Stimulated activated naive CD8-positive, alpha-beta T cell treated with anti-CD3 and anti-CD28 coated beads, Interleukin-15, Interleukin-2, amounts not matched to agents 100 ng/mL and 50 ng/mL, for 24 hours (primary cell): ENCODE results near the gene CACNA1C.

ENCODE experiments used
- H3K27ac Mint-ChIP-seq: one replicate; pipeline ENCODE4 v1.8.0; 2021; ENCODE audit warnings: mild to moderate bottlenecking, mixed read lengths
- H3K27me3 Mint-ChIP-seq: one replicate; pipeline ENCODE4 v1.8.0; 2021; ENCODE audit warnings: mixed read lengths
- H3K36me3 Mint-ChIP-seq: one replicate; pipeline ENCODE4 v1.8.0; 2021; ENCODE audit warnings: low read depth, mixed read lengths
- H3K4me1 Mint-ChIP-seq: one replicate; pipeline ENCODE4 v1.8.0; 2021; ENCODE audit warnings: low read depth, mixed read lengths
- H3K4me3 Mint-ChIP-seq: one replicate; pipeline ENCODE4 v1.8.0; 2021; ENCODE audit warnings: mild to moderate bottlenecking, mixed read lengths
- H3K9me3 Mint-ChIP-seq: one replicate; pipeline ENCODE4 v1.8.0; 2021; ENCODE audit warnings: mixed read lengths

Gene CACNA1C

DNA sequence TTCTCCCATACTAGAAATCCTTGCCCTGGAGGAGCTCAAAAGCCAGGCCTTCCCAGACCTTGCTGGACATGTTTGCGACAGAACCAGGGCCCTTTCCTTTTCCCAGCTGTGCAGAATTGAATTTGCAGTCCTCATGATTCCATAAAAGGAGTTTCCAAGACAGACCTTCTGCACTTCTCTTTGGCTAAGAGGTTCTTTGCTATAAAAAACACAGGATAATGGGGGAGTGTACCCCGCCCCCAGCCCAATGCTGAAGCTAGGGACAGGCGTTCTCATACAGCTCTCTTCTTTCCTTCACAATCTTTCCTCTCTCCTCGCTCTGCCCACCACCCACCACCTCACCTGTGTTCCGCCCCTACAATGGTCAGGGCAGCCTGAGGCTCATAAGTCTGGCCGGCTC, 569.7 kb downstream of the CACNA1C start:
- H3K36me3 Mint-ChIP-seq: no peaks in the 10 kb centered on the region
- H3K27ac Mint-ChIP-seq: no peak overlapping the region
- H3K9me3 Mint-ChIP-seq: no peaks in the 10 kb centered on the region
- H3K4me1 Mint-ChIP-seq: no peaks in the 10 kb centered on the region
- H3K27me3 Mint-ChIP-seq: peaks cover 10% of the 10 kb centered on the region
- no peak overlapping the region for H3K4me3 Mint-ChIP-seq

DNA sequence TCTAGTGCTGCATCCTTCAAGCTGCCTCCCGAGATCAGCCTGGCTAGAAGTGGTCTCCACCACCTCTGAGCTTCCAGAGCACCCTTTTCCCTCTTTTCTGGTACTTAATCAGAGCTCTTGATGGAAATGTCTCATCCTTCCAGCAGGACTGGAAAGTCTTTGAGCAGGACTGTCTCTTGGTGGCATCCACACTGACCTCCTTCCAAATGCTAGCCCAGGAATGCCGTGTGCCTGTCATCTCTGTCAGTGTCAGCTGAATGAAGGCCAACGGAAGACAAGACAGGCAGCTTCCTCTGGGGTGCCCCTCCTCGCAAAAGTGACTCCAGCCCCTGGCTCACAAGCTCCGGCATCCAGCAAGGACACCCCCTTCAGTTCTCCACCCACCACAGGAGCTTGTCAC, 570.7 kb downstream of the CACNA1C start:
- Mint-ChIP-seq H3K9me3 (no peaks in the 10 kb centered on the region), H3K4me1 (no peaks in the 10 kb centered on the region), H3K27me3 (peaks cover 19% of the 10 kb centered on the region), H3K36me3 (no peaks in the 10 kb centered on the region), H3K27ac (no peak overlapping the region), H3K4me3 (no peak overlapping the region)

DNA sequence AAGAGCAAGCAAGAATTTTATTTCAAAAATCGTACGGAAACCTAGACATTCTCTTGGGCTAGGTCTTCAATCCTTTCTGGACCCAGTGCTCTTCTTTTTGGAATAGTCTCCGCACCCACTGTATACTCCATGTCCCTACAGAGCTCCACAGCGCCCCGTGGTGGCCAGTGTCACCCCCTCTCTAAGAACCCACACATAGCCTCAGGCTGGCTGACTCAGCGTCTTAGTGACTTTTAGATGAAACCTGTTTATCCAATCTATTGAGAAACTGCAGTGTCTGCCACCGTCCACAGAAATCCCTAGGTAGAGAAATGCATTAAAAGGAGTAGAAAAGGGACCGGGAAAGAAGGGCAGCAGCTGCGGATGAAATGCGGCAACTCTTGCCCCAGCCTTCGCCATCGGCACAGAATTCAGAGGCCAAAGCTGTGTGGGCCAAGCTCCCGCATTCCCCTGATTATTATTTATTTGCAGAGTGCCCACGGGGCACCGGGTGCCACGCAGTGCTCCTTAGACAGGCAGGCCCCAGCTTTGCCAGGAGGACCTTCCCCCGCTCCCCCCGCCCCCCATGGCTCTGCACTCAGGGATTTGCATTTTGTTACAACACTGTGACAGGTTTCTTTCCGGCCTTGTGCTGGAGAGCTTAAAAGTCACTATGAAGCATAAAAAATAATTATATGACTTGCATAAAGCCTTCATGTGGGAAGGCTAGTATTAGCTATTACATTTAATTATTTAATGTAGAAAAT, 571.9 kb downstream of the CACNA1C start:
- H3K27me3 Mint-ChIP-seq: peaks cover 31% of the 10 kb centered on the region
- H3K9me3 Mint-ChIP-seq: no peaks in the 10 kb centered on the region
- H3K4me1 Mint-ChIP-seq: no peaks in the 10 kb centered on the region
- no peak overlapping the region for H3K4me3 Mint-ChIP-seq
- H3K27ac Mint-ChIP-seq: no peak overlapping the region
- H3K36me3 Mint-ChIP-seq: no peaks in the 10 kb centered on the region

DNA sequence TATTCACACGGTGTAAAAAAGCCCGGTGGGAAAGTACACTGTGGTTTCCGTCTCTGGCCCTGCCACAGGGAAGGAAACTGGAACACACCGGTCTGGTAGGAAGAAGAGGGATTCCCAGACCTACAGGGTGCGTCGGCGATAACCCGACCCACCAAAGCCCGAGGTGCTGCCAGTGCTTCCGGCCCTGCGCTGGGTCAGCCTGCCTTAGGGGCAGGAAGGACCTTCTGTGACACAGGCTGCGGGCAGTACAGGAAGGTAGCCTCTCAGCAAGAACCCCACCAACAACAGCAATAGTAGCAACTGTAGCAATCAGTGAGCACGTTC, 572.5 kb downstream of the CACNA1C start:
- Mint-ChIP-seq H3K36me3 (no peaks in the 10 kb centered on the region), H3K4me1 (no peaks in the 10 kb centered on the region), H3K27me3 (peaks cover 35% of the 10 kb centered on the region), H3K27ac (no peak overlapping the region), H3K9me3 (no peaks in the 10 kb centered on the region), H3K4me3 (no peak overlapping the region)

DNA sequence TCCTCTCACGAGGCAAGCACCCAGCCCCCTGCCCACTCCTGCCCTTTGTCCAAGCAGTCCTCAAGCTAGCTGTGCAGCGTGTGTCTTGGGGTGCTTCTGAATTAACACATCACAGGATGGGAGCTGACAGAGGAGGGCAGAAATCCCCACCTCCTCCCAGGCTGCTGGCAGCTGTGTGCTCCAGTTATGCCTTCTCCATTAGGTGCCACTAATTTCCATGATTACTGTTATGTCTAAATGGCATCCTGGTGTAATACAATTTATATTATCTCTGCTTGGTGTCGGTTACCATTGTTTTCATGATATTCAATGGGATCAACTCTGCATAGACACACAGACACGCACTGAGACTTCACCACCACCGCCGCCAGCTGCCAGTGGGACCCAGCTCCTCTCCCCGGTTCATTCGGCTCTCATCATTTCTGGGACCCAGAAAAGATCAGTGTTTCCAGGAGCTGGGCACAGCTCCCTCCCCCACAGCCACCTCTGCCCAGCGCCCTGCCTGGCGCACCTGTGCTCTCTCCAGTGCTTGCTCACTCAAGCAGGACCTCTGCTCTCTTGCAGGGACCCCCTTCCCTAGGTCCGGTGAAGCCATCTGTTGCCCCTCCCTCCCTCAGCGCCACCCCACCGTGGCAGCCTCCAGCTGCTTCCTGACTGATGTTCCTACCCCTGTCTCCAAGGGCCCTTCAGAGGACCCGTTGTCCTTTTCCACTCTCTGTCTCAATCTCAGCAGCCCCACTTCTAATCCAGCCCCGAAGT, 574.5 kb downstream of the CACNA1C start:
- no peaks in the 10 kb centered on the region for H3K9me3 Mint-ChIP-seq
- H3K36me3 Mint-ChIP-seq: no peaks in the 10 kb centered on the region
- H3K4me1 Mint-ChIP-seq: no peaks in the 10 kb centered on the region
- peaks cover 40% of the 10 kb centered on the region for H3K27me3 Mint-ChIP-seq
- H3K27ac Mint-ChIP-seq: no peak overlapping the region
- no peak overlapping the region for H3K4me3 Mint-ChIP-seq

DNA sequence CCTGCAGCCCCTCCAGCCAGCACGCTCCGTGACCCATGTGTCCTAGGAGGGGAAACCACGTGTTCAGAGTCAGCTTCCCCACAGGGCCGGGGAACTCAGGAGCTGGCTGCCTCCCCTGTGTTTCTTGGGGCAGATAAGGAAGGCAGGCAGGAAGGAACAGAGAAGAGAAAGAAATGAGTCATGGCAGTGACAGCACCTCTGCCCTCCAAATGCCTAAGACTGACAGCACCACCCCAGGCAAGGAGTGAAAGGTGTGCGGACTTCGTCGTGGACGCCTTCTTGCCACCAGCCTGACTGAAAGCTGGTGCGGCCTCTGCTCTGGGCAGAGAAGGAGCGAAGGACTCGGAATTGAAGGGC, 575.0 kb downstream of the CACNA1C start:
- no peaks in the 10 kb centered on the region for H3K4me1 Mint-ChIP-seq
- H3K4me3 Mint-ChIP-seq: no peak overlapping the region
- no peak overlapping the region for H3K27ac Mint-ChIP-seq
- H3K27me3 Mint-ChIP-seq: peaks cover 42% of the 10 kb centered on the region
- H3K9me3 Mint-ChIP-seq: no peaks in the 10 kb centered on the region
- H3K36me3 Mint-ChIP-seq: no peaks in the 10 kb centered on the region

DNA sequence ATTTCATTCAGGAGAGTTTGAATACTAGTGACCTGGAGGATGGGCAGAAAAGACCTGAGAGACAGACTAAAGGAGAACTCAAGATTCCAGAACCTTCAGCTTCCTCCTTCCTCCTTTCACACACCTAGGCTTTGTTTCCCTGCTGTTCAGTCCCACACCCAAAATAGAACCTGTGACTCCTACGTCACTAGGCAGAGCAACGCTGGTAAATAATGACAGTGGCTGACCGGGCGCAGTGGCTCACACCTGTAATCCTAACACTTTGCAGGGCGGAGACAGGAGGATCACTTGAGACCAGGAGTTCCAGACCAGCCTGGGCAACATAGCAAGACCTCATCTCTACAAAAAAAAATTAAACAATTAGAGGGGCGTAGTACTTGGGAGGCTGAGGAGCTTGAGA, 575.6 kb downstream of the CACNA1C start:
- H3K4me1 Mint-ChIP-seq: no peaks in the 10 kb centered on the region
- no peak overlapping the region for H3K4me3 Mint-ChIP-seq
- H3K36me3 Mint-ChIP-seq: no peaks in the 10 kb centered on the region
- no peaks in the 10 kb centered on the region for H3K9me3 Mint-ChIP-seq
- peaks cover 42% of the 10 kb centered on the region for H3K27me3 Mint-ChIP-seq
- no peak overlapping the region for H3K27ac Mint-ChIP-seq

DNA sequence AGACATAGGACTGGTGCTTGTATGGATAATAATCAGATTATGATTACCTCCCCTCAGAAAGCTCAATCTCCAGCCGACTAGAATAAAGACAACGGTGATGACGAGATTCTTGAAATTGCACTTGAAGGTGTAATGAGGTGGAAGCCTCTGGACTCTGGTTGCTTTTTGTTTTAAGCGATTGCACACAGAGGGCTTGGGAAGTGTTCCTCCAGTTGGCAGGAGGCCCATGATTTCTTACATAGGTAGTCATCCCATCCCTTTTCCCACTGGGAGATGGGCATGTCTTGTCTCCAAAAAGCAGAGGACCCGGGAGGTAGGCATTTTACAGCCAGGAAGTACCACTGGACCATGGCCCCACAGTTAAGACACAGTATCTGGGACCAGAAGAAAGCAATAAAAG, 576.3 kb downstream of the CACNA1C start:
- H3K27ac Mint-ChIP-seq: no peak overlapping the region
- H3K27me3 Mint-ChIP-seq: peaks cover 46% of the 10 kb centered on the region
- no peaks in the 10 kb centered on the region for H3K9me3 Mint-ChIP-seq
- no peak overlapping the region for H3K4me3 Mint-ChIP-seq
- no peaks in the 10 kb centered on the region for H3K36me3 Mint-ChIP-seq
- no peaks in the 10 kb centered on the region for H3K4me1 Mint-ChIP-seq

DNA sequence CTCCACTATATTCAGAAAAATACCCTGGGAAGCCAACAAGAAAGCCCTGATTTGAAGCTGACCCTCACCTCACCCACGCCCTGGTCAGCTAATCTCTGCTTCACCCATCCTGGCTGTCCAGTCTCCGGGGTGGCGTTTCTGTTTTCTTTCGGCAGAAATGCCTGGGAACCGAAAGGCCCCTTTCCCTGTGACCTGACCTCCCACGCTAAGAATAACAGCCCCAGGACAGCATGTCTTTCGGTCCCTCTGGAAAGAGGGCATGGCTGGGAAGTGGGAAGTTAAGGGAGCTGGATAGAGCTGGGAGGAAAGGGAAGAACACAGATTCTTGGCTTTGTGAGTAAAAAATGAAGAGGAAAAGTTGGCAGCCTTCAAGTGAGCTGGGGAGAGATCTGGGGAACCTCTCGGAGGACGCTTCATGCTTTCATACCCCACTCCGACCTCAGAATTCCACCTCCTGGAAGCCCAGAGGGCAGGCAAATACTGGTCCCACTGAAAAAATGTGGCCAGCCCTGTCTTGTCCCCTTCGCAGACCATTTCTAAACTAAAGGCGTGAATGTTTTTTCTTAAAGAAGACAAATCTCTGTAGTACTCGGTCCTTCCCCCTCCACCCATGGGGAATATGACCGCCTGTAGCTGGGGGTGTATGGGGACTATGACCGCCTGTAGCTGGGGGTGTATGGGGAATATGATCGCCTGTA, 579.0 kb downstream of the CACNA1C start:
- no peaks in the 10 kb centered on the region for H3K36me3 Mint-ChIP-seq
- H3K27ac Mint-ChIP-seq: no peak overlapping the region
- H3K9me3 Mint-ChIP-seq: no peaks in the 10 kb centered on the region
- peaks cover 54% of the 10 kb centered on the region for H3K27me3 Mint-ChIP-seq
- no peak overlapping the region for H3K4me3 Mint-ChIP-seq
- no peaks in the 10 kb centered on the region for H3K4me1 Mint-ChIP-seq

DNA sequence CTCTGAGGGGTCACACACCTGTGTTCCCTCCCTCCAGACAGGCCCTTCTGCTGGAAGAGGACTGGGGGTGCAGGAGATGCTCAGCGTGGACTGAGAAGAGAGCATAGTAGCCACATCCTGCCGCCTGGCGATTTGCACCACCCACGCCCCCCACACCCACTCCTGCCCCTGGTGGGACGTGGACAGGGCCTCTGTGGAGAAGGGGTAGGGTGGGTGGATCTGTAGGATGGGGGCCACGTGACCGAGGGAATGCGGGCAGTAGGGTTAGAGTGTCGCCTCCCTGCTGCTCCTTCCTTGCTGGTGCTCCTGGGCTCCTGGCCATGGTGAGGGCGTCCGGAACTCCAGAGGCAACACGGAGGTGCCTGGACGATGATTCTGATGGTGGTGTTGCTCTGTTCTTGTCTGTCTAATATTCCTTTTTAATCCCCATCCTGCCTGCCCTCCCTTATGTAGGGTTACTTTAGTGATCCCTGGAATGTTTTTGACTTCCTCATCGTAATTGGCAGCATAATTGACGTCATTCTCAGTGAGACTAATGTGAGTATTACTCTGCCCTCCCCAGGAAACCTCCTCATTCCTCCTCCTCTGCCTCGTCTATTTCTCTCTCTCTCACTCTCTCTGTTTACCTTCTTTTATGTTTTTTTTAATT, 580.5 kb downstream of the CACNA1C start:
- Mint-ChIP-seq H3K4me3 (no peak overlapping the region), H3K4me1 (no peaks in the 10 kb centered on the region), H3K27ac (no peak overlapping the region), H3K36me3 (no peaks in the 10 kb centered on the region), H3K27me3 (peaks cover 44% of the 10 kb centered on the region), H3K9me3 (no peaks in the 10 kb centered on the region)

DNA sequence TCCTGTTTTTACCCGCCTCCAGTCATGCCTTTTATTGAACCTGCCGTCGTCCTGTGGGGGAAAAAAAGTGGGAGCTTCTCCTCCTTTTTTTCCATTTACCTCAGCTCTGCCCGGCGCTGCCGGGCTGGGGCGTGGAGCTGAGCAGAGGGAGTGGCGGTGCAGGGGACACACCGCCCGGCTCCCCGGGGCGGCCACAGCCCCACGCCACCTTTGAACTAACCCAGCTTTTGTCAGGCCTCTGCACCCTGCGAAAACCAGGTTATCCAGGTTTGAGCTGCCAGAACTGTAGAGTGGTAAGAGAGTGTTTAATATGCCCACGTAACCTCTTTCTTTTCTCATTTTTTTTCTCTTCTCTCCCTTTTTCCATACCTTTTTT, 581.0 kb downstream of the CACNA1C start:
- Mint-ChIP-seq H3K27me3 (peaks cover 39% of the 10 kb centered on the region), H3K4me1 (no peaks in the 10 kb centered on the region), H3K27ac (no peak overlapping the region), H3K9me3 (no peaks in the 10 kb centered on the region), H3K36me3 (no peaks in the 10 kb centered on the region), H3K4me3 (no peak overlapping the region)

DNA sequence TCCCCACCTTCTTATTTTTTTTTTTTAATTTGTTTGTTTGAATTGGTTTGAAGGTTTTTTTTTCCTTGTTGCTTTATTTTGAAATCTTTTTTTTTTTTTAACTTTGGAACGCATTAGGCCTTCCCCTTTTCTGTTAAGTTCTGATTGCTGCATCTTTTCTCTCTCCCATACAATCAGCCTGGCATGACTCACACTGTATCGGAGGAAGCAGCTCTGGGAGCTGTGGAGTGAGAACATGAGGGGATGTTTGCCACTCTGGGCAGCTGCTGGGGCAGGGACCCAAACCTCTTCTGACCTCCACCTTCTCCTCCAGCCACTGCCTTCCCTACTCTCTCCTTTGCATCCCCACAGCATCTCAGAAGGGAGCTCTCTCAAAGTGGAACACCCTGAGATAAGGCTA, 581.7 kb downstream of the CACNA1C start:
- Mint-ChIP-seq H3K4me3 (no peak overlapping the region), H3K4me1 (no peaks in the 10 kb centered on the region), H3K9me3 (no peaks in the 10 kb centered on the region), H3K36me3 (no peaks in the 10 kb centered on the region), H3K27ac (no peak overlapping the region), H3K27me3 (peaks cover 33% of the 10 kb centered on the region)

DNA sequence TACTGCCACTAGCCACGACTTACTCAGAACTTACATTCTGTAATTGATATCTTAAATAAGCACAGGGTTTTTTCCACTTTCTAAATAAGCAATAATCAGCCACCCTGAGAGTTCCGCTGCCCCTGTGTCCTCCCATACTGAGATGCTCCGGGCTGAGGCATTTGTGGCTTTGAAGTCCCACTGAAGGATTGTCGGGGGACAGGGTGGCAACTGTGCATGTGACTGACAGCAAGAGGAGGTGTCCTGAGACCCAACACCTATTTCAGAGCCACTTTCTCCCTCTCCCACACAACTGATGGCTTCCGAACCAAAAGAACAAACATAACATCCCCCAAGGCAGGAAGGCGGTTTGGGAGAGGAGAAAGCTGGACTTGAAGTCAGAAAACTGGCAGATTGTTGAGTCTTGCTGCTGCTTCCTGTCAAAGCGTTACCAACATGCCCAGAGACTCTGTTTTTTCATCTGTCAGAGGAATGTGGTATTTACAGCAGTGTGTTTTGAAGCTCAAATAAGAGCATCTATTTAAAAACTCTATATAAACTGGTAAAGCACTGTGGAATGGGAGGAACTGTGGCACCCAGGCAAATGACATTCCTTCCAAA, 584.1 kb downstream of the CACNA1C start:
- Mint-ChIP-seq H3K27me3 (peaks cover 22% of the 10 kb centered on the region), H3K9me3 (no peaks in the 10 kb centered on the region), H3K4me1 (peaks cover 2% of the 10 kb centered on the region), H3K36me3 (no peaks in the 10 kb centered on the region), H3K4me3 (no peak overlapping the region), H3K27ac (no peak overlapping the region)

DNA sequence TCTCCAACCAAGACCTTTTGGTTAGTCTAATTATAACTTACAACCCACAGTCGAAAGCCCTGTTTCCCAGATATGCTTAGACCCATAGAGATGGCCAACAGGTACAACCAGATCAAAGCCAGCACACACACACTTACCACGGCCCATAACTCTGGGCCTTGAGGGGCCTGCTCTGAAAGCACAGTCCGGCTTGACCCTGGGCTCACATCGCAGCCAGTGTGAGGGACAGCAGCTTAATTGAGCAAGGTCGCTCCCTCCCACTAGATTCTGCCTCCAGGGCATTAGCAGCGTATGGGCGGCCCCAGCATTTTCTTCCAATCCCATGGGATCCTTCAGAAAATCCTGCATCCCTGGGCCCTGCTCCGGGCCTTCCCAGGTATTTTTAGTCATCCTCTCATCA, 584.6 kb downstream of the CACNA1C start:
- H3K36me3 Mint-ChIP-seq: no peaks in the 10 kb centered on the region
- peaks cover 21% of the 10 kb centered on the region for H3K27me3 Mint-ChIP-seq
- no peak overlapping the region for H3K4me3 Mint-ChIP-seq
- no peaks in the 10 kb centered on the region for H3K9me3 Mint-ChIP-seq
- peaks cover 8% of the 10 kb centered on the region for H3K4me1 Mint-ChIP-seq
- H3K27ac Mint-ChIP-seq: no peak overlapping the region
